Loucy (cell line): ENCODE results near the gene NRG2.

Experiments
- H2AFZ ChIP-seq: fragments of 200-600 bp; sonication (generic); 2 replicates; pipeline ENCODE4 v1.6.0; 2016; ENCODE audit warnings: antibody characterized with exemption, mild to moderate bottlenecking, low read length, moderate library complexity
- H3F3A ChIP-seq: fragments of 200-600 bp; 2 replicates; pipeline ENCODE4 v1.6.0; 2016; ENCODE audit warnings: antibody characterized with exemption, low read depth, mild to moderate bottlenecking
- H3K27me3 ChIP-seq: fragments of 200-600 bp; sonication (generic); 2 replicates; pipeline ENCODE4 v1.6.1; 2014; ENCODE audit warnings: low read length, mild to moderate bottlenecking; ENCODE audit not compliant: insufficient read depth, poor library complexity, severe bottlenecking
- H3K36me3 ChIP-seq: fragments of 200-600 bp; sonication (generic); 2 replicates; pipeline ENCODE4 v1.6.1; 2016; ENCODE audit warnings: low read length; ENCODE audit not compliant: insufficient read depth
- H3K4me1 ChIP-seq: fragments of 200-600 bp; sonication (generic); 2 replicates; pipeline ENCODE4 v1.5.1; 2014; ENCODE audit warnings: low read length, mild to moderate bottlenecking; ENCODE audit not compliant: insufficient read depth, poor library complexity, severe bottlenecking
- H3K4me2 ChIP-seq: fragments of 200-600 bp; sonication (generic); 2 replicates; pipeline ENCODE4 v1.6.0; 2014; ENCODE audit warnings: antibody characterized with exemption, low read length, low read depth, mild to moderate bottlenecking; ENCODE audit not compliant: poor library complexity, severe bottlenecking
- H3K4me3 ChIP-seq: fragments of 200-600 bp; sonication (generic); 2 replicates; pipeline ENCODE4 v1.5.1; 2014; ENCODE audit warnings: low read length, mild to moderate bottlenecking, mixed read lengths; ENCODE audit not compliant: poor library complexity, severe bottlenecking
- H3K79me2 ChIP-seq: fragments of 200-600 bp; sonication (generic); 2 replicates; pipeline ENCODE4 v1.6.1; 2014; ENCODE audit warnings: low read length; ENCODE audit not compliant: insufficient read depth
- H3K9ac ChIP-seq: fragments of 200-600 bp; sonication (generic); 2 replicates; pipeline ENCODE4 v1.6.0; 2014; ENCODE audit warnings: mild to moderate bottlenecking, low read depth, low read length, moderate library complexity; ENCODE audit not compliant: poor library complexity, severe bottlenecking
- H3K9me2 ChIP-seq: fragments of 200-600 bp; sonication (generic); replicated peaks from 2 replicates; pipeline ENCODE4 v1.6.1; 2016; ENCODE audit warnings: low read depth, low read length, mixed read lengths
- H3K9me3 ChIP-seq: fragments of 200-600 bp; sonication (generic); 2 replicates; pipeline ENCODE4 v1.6.1; 2014; ENCODE audit warnings: mild to moderate bottlenecking, antibody characterized with exemption, low read length, low read depth; ENCODE audit not compliant: insufficient read depth
- H4K20me1 ChIP-seq: fragments of 200-600 bp; sonication (generic); 2 replicates; pipeline ENCODE4 v1.6.0; 2014; ENCODE audit warnings: antibody characterized with exemption, low read length, mild to moderate bottlenecking; ENCODE audit not compliant: insufficient read depth, poor library complexity, severe bottlenecking
- EZH2phosphoT487 ChIP-seq: fragments of 200-600 bp; IDR thresholded peaks from 2 replicates; pipeline ENCODE4 v1.6.1; 2018; ENCODE audit warnings: antibody characterized with exemption, mild to moderate bottlenecking, moderate library complexity, borderline replicate concordance
- TF ChIP-seq, protein P1 (sequence below): fragments of 200-600 bp; sonication (generic); conservative IDR thresholded peaks from 2 replicates; pipeline ENCODE4 v1.5.1; 2014; ENCODE audit warnings: mild to moderate bottlenecking, antibody characterized with exemption, low read length

Gene NRG2

DNA sequence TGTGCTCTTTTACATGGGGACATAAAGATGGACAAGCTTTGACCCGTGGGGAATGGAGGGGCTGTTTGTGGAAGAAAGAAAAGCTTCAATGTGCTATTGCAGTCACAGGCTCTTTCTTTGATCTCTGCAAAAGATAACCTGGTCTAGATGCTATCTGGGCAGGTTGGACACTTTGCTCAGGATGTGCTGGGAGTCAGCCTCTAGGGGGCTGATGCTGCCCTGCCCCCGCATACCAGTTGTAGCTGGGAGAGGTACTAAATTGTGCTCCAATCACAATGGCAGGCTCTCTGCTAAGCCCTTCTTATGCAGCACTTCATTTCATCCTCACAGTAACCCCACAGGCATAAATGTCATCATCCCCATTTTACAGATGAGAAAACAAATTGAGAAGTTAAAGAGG, 180.3 kb downstream of the NRG2 start:
- Histone ChIP-seq H2AFZ (no peak overlapping the region), H3K4me2 (no peak overlapping the region), H3K4me1 (no peaks in the 10 kb centered on the region), H3K79me2 (no peaks in the 10 kb centered on the region), H3F3A (no peaks in the 10 kb centered on the region), H3K36me3 (no peaks in the 10 kb centered on the region), H3K9me3 (no peaks in the 10 kb centered on the region), H3K27me3 (no peaks in the 10 kb centered on the region), H3K9me2 (no peaks in the 10 kb centered on the region), H4K20me1 (no peaks in the 10 kb centered on the region), H3K4me3 (no peak overlapping the region), H3K9ac (no peak overlapping the region)
- TF ChIP-seq EZH2phosphoT487 = no peak
- TF ChIP-seq, protein P1, sequence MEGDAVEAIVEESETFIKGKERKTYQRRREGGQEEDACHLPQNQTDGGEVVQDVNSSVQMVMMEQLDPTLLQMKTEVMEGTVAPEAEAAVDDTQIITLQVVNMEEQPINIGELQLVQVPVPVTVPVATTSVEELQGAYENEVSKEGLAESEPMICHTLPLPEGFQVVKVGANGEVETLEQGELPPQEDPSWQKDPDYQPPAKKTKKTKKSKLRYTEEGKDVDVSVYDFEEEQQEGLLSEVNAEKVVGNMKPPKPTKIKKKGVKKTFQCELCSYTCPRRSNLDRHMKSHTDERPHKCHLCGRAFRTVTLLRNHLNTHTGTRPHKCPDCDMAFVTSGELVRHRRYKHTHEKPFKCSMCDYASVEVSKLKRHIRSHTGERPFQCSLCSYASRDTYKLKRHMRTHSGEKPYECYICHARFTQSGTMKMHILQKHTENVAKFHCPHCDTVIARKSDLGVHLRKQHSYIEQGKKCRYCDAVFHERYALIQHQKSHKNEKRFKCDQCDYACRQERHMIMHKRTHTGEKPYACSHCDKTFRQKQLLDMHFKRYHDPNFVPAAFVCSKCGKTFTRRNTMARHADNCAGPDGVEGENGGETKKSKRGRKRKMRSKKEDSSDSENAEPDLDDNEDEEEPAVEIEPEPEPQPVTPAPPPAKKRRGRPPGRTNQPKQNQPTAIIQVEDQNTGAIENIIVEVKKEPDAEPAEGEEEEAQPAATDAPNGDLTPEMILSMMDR = peak; percentile 34

DNA sequence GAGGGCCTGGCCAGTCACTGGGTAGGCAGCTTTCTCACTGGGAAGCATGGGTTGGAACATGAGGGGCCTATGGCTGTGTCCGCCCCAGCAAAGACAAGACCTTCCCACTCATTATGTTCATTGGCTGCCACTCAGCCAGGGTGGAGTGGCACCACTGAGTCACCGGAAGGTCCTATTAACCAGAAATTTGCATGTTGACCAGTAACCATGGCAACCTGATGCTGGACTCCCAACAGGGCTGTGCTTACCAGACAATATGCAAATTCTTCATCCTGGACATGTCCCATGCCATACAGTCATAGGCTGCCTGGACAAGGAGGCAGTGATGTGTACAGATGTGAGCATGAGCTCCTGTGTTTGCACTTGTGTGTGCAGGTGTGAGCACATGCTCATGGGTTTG, 180.8 kb downstream of the NRG2 start:
- H3K9ac ChIP-seq = no peak overlapping the region
- H3K36me3 ChIP-seq = no peaks in the 10 kb centered on the region
- H2AFZ ChIP-seq = no peak overlapping the region
- no peaks in the 10 kb centered on the region for H3F3A ChIP-seq
- no peak overlapping the region for H3K4me2 ChIP-seq
- no peaks in the 10 kb centered on the region for H3K79me2 ChIP-seq
- no peak overlapping the region for H3K4me3 ChIP-seq
- H3K9me2 ChIP-seq = no peaks in the 10 kb centered on the region
- H4K20me1 ChIP-seq = no peaks in the 10 kb centered on the region
- no peaks in the 10 kb centered on the region for H3K27me3 ChIP-seq
- no peaks in the 10 kb centered on the region for H3K4me1 ChIP-seq
- no peaks in the 10 kb centered on the region for H3K9me3 ChIP-seq
- TF ChIP-seq, protein P1 = no peak
- TF ChIP-seq EZH2phosphoT487 = no peak

DNA sequence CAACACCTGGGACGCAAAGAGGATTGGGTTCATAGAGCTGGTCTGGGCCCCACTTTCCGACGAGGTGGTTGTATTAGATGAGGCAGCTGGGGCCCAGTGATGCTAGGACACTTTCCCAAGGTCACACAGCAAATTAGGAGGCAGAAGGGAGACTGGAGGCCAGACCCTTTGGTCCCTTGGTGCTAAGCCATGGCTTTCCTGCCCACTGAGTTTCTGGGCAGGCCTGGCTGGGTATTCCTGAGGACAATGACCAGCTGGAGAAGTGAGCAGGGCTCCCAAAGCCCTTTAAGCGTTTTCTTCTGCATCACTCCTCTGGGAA, 181.3 kb downstream of the NRG2 start:
- Histone ChIP-seq H3K4me3 (no peak overlapping the region), H3K9me3 (no peaks in the 10 kb centered on the region), H3K4me2 (no peak overlapping the region), H3F3A (no peaks in the 10 kb centered on the region), H3K9me2 (no peaks in the 10 kb centered on the region), H3K9ac (no peak overlapping the region), H3K36me3 (no peaks in the 10 kb centered on the region), H3K27me3 (no peaks in the 10 kb centered on the region), H3K79me2 (no peaks in the 10 kb centered on the region), H4K20me1 (no peaks in the 10 kb centered on the region), H2AFZ (no peak overlapping the region), H3K4me1 (no peaks in the 10 kb centered on the region)
- TF ChIP-seq EZH2phosphoT487 = no peak

DNA sequence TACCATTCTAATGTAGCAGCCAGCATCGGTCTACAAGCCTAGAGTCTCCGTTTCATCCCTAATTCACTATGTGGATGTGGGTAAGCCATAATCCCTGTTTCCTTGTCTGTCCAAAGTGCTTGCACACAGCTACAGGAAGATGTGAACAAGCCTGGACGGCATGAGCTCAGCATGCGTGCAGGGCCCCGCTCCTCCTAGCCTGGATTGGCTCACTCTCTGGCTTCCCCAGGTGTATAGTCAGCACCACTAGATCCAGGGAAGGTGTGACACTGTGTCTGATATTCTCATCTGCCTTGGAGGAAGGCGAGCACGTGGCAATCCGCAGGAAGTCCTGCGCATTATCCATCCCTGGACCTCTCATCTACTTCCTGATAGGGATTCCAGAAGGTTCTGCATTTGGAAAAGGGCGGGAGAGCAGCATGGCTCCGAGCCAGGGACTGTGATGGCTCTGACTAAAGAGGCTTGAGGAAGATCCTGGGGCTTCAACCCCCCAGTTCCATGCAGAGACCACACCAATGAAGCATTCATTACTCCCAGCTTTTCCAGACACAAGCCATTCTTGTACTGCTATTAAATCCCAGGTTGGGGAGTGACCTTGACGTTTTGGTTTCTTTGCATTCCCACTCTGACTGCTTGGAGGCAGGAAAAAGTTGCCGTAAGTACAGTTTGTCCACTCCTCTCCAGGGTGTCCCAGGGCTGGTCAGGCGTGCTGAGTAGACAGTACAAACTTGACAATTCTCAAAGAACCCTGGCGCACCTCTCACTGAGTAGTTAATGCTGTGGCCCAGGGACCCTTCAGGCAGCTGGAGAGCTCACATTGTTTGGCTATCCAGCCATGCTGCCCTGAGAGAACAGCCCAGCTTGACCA, 181.8 kb downstream of the NRG2 start:
- Histone ChIP-seq H3K9me2 (no peaks in the 10 kb centered on the region), H3K27me3 (no peaks in the 10 kb centered on the region), H3F3A (no peaks in the 10 kb centered on the region), H3K9ac (no peak overlapping the region), H3K36me3 (no peaks in the 10 kb centered on the region), H3K4me2 (no peak overlapping the region), H3K4me3 (no peak overlapping the region), H3K9me3 (no peaks in the 10 kb centered on the region), H3K79me2 (no peaks in the 10 kb centered on the region), H2AFZ (no peak overlapping the region), H4K20me1 (no peaks in the 10 kb centered on the region), H3K4me1 (no peaks in the 10 kb centered on the region)
- TF ChIP-seq EZH2phosphoT487 = no peak
- TF ChIP-seq, protein P1 = no peak
